GM19328 (cell line): Measurements from ENCODE around the gene SPPL3.

ENCODE experiments used
- ATAC-seq: cut with Tn5 transposase; IDR thresholded peaks from one replicate; pipeline ENCODE4 v1.9.1; 2021; ENCODE audit warnings: mild to moderate bottlenecking, moderate library complexity; ENCODE audit not compliant: unreplicated experiment

The SPPL3 gene

DNA sequence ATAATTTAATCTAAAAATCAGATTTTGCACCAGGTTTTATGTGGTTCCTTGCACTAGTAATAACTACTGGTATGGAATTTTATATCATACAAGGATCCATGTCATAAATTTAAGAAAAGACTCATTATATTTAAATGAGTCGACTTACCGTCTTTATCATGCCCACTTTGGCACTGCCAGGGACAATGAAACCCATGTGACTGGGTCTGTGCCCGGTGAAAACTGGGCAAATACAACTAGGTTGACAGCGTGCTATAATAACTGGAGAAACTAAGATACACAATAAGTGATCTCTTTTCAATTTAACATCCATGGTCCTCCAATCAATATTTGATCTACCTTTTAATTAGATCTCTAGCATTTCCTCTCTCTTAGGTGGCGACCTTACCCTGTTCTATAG lies 114.0 kb downstream of the SPPL3 start:
- no peak for ATAC-seq

DNA sequence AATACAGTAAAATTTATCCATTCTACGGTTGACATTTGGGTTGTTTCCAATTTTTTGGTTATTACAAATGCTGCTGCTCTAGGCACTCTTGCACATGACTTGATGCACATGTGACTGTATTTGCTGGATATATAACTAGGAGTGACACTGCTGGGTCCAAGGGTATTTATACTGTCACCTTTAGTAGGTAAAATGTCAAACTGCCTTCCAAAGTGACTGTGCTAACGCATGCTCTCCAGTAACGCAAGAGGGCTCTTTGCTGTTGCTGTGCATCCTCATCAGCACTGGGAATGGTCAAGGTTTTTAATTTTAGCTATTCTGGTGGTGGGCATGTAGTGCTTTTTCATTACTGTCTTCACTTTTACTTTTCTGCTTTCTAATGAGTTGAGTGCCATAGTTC lies 116.3 kb downstream of the SPPL3 start:
- no peak for ATAC-seq

DNA sequence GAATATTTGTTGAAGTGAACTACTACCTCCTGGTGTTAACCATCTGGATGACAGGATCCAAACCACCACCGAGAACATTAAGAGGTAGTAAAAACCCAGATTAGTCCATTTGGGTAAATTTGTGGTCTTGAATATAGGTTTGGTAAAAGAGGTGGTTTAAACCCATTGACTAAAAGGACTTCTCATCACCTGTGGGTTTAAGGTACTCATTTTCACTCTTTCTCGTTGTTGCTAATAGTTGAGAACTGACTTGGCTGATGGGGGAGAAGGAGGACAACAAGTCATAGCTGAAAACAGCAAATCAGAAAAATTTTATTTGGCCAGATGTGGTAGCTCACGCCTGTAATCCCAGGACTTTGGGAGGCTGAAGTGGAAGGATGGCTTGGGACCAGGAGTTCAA lies 119.4 kb downstream of the SPPL3 start:
- no peak for ATAC-seq

DNA sequence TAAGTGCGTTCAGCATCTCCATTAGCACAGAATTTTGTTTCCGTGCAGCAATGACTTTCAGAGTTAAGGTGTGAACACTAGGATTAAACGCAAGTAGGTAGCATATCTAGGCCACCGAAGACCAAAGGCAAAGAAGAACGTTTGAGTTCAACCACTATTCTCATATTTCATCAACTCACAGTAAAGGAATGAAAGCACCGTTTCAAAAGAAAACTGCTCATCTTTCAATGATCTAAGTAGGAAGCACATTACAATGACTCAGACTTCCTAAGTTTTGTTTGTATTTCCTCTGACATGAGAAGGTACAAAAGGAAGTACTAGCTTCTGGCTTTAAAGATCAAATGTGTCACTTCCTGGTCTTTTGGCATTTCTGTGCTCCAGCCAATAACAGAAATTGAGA lies 121.0 kb downstream of the SPPL3 start:
- no peak for ATAC-seq

DNA sequence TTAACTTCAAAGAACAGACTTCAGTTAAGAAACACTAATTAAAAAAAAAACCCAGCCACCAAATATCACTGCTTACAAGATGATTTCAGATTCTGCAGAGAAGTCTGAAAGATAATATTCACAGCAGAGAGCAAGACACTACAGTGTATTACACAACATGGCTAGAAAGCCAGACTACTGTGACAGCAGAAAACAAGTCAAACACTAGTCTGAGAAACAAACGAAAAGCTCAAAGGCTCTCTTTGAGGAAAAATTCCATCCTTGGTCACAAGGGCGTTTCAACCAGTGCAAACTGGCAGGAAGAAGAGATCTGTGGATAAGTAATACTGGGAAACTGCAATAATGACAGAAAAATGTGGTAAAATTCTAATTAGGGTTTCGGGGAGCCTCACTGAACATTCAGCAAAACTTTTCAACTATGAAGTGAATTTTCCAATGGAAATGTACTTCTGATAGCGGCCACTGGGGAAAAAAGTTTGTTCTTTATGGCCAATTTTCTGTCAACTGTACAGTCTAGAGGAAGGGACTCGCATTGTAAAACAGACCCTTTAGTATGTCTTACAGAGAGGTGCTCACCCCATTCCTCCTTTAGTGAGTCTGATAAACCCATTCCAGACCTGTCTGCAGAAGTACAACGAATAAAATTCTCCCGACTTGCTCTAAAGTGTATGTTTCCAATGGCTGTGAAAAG lies 128.2 kb downstream of the SPPL3 start:
- no peak for ATAC-seq

DNA sequence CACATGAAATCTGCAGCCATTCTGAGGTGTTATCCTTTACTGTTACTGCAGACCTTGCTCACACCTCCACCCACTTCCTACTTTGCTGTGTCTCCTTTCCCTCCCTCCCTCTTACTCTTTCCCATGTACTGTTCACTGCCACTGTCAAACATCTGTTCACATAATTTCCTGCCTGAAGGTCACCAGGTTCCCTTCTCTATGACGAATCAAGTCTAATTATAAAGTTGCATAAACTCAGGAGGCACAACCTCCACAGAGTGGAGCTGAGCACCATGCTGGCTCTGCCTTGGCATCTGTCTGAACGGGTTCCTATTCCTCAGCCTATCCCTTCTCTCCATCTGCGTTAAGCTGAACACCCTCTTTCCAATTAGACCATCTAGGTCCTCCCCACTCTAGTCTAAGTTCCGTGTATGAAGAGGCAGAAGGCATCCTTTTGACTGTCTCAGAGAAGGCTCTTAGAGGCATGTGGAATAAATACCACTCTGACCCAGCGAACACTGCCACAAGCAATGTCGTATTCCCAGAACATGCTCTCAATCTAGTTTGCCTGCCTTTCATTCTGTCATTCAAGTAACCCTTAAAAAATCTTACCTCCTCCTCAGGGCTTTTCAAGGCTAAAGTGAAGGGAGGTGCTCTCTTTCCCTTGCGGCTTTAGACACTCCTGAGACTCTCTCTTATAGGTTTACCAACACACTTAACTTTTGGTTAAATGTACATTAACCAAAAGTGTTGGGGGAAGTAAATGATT lies 129.8 kb downstream of the SPPL3 start:
- no peak for ATAC-seq

DNA sequence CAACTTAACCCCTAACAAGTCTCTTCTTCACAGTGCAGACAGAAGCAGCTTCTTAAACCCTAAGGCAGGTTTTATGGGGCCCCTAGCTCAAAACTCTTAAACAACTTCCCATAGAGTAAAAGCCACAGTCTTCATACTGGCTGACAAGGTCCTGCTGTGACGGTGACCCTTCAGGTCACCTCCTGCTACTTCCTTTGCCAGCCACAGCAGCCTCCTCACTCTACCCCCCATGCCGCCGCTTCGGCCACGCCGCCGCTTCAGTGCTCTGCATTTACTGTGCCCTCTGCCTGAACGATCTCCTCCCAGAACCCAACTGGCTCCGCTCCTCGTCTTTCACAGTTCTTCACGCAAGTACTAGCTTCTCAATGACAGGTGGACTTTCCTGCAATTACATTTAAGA lies 133.1 kb downstream of the SPPL3 start:
- ATAC-seq: no peak

DNA sequence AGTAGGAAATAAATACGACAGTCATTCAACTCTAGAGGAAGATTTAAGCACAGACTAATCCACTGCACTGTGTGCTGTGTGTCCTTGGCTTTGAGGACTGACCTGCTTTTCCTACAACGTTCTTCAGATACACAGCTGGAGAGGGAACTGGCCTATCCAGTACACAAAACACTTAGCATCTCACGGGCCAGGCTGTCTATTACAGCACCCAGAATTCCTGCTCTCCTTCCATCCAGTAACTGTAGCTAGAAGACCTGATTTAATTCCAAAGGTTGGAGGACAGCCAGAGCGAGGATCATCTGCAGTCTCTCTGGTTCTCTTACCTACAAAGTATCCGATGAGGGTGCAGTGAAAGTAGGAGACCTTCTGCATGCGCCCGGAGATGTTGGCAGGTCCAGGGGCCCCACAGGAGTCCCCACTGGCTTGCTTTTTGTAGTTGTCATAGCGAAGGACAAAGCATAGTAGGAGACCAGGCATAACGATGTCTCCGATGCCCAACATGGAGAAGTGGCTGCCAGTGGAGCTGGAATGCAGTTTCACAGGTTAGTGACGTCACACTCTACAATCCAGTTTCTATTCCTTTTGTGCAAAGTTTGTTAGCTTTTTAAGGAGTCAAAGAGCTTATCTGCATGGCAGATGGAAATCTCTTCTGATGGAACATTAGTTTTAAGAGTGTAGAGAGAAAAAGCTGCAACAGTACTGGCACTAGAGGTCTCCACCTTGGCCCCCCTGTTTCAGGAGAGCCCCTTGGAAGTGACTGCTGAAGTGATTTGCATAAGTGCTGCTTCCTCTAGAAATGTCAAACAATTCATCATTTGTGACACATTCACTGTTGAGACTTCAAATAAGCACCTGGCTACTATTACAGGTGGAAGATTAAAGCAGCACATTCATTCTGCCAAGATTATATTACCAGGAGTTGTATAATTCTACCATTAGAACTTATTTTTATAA lies 136.8 kb downstream of the SPPL3 start:
- no peak for ATAC-seq

DNA sequence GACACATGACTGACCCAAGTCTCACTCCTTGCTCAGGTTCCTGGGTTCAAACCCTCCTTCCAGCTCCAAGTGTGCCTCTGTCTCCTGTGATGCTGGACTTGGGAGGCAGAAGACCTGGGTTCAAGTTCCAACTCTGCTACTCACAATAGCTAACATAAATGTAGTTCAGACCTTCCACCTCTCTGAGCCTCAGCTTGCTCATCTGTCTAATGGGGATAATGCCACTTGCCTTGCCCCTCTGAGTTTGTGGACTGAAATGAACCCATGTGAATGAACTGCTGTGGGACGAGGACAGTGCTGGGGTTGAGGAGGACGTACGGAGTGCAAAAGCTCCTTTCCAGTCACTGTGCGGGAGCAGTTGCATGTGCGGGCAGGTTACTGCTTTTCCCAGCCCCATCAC lies 137.6 kb downstream of the SPPL3 start:
- ATAC-seq: no peak

DNA sequence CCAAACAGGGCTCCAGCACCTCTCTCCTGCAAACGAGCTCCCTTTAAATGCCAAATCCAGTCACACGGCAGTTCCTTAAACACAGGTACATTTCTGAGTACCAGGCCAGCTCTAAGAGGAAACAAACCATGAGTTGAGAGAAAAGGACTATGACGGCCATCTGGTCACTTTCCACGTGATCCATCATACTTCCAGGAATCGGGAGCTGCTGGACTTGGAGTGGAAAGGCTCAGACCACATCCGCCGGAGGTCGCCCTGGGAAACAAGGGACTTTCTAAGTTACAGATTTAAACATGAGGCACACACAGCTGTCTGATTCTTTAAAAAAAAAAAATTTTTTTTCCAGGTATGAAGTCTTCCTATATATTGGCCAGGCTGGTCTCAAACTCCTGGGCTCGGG lies 139.3 kb downstream of the SPPL3 start:
- ATAC-seq: no peak

DNA sequence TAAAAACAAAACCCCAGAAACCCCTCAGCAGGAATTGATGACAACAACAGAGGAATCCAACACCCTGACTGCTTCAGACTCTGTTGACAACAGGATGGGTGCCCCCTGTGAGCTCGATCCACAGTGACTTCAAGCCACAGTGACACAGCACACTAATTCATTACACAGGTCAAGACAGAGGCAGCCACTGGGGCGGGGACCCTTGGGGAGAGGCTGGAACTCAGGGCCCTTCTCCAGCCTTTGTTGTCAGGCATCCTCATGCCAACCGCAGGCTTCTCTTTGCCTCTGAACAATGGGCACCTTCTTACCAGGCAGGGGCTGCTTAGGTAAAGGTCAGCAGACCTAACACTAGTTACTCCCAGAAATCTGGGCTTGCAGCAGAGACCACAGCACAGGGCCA lies 140.9 kb downstream of the SPPL3 start:
- ATAC-seq: no peak

DNA sequence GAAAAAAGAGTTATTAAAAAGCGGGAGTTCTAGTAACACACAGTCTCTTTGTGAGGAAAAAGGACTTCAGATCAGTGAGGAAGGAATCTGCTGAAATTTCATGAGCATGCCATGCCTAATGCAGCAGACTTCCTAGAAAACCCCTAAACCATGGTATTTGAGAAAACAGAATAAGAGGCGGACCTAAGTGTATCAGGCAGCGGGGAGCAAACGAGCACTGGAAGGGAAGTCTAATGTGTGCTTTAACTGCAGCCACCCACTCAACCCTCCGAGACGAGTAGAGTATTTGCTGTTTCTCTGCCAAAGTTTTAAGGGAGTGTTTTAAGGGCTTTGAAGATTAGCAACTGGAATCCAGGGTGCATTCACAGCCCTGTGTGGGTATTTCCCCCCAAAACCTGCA lies 142.1 kb downstream of the SPPL3 start:
- no peak for ATAC-seq

DNA sequence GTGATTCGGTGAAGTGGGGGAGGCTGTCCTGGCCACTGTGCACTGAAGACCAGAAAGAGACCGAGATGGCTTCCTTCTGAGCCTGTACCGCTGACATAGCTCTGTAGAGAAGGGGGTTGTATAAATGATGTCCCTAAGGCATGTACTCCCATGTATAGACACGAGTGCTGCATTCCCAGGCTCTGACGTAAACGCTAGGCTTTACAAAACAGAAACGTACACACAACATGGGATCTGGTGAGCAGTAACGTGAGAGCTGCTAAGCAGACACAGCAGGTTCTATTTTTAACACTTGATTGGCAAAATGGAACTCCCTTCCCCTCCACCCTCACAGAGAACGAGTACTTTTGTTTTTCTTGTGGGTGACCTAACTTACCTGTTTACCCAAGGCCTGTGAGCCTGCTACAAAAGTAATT lies 142.6 kb downstream of the SPPL3 start:
- ATAC-seq: no peak

DNA sequence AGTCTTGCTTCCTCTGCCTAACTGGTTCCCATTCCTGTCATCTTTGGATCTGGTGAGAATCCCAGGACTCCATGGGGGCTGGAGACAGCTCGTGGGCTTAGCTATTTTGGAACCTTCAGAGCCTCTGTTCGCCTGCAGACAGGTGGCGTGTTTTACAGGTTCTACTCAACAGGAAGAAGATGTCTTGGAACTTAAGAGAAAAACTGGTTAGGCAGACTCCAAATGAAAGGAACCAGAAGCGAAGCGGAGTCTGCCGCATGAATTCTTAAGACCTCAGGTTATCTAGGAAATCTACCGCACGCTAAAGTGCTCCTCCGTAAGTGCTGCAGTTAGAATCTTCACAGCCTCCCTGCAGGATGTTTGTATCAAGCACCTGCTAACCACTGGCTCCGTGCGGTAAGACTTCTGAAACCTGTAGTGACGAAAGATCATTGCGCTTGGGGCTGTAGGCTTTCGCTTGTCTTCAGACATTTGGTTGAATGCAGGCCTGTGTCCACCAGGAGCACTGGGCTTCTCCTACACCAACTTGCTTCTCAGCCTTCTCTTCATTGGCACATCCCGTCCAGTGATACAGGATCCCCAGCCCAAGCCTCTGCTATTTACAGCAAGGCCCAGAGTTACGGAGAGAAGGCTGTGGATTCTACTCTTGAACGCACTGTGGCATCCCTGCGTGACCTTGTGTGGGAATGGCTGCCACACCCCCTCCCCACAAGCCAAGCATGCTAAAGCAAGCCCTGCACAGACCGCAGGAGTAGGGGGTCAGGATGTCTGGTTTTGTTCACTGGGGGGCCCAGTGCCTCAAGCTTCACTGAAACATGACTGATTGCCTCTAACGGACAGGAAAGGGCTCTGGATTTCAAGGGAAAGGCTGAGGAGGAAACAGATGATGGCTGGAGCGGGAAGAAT lies 143.6 kb downstream of the SPPL3 start:
- no peak for ATAC-seq

DNA sequence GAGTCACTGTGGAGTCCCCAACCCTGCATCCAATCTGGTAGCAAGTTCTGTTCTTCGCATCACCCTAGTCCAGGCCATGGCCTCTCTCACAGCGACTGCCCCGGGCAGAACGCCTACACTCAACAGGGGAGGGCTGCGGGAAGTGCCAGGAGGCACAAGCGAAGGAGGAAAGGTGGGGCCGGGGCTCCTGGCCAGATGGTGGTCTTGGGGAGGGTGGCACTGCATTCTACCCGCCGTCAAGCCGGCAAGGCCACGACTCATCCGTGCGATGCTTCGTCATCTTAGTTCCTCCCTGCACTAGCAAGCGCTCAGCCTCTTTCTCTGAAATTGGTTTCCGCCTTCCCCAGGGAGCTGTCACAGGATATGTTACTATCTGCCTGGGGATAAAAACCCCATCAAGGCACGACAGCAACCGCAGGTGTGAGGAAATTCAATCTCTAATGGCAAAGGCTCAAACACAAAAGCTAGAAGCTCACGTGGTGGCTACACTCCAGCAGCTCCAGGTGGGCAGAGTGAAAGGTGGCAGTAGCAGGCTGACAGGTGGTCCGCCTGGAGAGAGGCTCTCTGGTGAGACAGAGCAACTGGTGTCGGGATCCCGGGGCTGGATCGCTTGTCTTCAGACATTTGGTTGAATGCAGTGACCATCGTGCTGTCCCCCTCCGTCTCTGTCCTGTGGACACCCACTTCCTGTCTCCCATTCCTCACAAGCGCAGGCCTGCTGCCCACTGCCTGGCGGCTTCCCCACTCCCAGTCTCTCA lies 144.4 kb downstream of the SPPL3 start:
- ATAC-seq: no peak

DNA sequence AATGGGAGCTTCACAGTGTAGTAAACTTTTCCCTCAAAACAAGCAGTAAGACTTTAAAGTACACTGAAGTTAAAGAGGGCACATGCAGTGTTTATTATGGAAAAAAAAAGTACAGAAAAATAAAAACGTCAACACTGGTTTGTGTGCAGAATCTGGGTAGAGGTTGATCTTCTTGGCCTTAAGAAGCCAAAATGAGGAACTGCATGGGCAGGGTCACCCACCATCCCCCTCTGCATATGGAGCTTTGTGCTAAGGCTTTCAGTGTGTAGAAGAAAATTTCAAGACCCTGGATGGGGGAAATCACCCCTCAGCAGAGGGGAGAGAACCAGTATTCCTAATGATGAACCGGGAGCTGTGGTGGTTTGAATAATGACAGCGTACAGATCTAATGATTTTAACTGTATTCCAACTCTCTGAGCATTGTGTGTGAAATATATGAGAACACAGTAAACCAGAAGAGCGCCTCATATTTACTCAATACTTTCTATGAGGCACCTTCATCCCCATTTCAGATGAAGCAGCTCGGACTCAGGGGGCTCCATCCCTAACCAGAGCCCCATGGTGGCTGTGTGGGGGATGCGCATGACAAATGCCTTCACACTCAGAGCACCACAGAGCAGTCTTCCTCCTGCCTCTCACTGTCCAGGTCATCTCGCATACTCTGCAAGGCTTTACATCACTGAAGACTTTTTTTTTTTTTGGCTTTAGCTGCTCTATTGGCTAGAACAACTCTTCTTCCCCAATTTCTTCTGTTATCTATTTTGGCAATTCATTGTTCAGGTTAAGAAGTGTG lies 145.2 kb downstream of the SPPL3 start:
- ATAC-seq: no peak

DNA sequence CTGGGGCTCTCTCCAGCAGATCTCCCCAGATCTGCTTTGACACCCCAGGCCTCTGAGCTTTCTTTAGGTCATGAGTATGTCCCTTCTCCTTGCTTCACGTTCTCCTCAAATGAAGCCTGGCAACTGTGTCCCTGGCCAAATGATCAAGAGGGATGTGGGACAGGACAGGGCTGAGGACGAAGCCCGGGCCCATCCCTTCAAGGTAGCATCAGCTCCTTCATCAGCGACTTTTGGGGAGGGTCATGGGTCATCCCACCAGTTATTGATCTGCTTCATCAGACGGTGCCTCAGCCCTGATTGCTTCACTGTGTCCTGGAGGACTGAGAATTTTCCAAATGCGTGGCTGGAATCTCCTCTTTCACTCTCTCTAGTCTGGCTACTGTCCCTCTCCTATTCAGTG lies 146.2 kb downstream of the SPPL3 start:
- ATAC-seq: no peak

DNA sequence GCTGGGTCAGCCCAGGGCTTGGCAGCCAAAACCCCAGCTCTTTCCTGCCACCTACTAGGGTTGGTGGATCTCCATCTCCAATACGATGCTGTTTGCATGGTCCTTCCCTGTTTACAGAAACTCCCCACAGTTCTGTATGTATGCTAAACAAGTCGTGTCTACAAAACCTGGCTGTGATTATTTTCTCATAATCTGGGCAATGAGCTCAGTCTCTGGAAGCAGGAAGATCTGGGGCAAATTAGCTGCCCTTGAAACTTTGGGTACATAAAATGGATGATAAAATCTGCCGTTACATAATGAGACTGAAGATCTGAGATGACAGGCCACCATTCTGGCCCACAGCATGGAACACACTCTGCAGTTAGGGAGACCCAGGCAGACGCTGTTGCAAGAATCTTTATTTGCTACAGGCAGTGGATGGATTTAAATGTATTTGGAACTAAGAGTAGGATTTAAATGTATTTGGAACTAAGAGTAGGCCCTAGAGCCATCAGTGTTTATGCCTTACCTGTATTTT lies 146.9 kb downstream of the SPPL3 start:
- no peak for ATAC-seq

DNA sequence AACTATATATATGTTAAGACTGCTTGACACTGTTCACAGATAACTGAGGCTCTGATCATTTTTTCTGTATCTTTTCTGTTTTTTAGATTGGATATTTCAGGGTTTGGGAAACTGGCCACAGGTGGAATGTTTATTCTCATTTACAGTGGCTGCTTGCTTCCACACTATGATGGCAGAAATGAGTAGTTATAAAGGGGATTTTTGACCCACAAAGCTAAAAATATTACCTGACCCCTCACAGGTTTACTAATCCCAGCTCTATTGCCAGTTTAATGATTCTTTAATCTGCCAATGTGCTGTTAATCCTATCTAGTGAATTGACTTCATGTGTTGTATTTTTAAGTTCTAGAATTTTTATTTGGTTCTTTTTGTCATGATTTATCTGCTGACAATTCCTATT lies 148.9 kb downstream of the SPPL3 start:
- no peak for ATAC-seq
